HAP-1 (cell line): ENCODE results near the gene B3GALT6.

Experiments used
- DNase-seq, 2 experiments: peaks; one replicate each; pipeline ENCODE4 v3.0.0-alpha.2; 2016 to 2020; ENCODE audit warnings: low spot score in 2 of 2
- H3K27me3 ChIP-seq: fragments of 250-450 bp; sonication (Bioruptor Pico); 2 replicates; pipeline ENCODE4 v1.5.1; 2020; ENCODE audit warnings: low read depth, mild to moderate bottlenecking, moderate library complexity
- H3K36me3 ChIP-seq: fragments of 250-450 bp; sonication (Bioruptor Pico); replicated peaks from 2 replicates; pipeline ENCODE4 v1.5.1; 2020; ENCODE audit warnings: mild to moderate bottlenecking
- H3K4me1 ChIP-seq: fragments of 250-450 bp; sonication (Bioruptor Pico); 2 replicates; pipeline ENCODE4 v1.5.1; 2020; ENCODE audit warnings: mild to moderate bottlenecking
- H3K4me3 ChIP-seq: fragments of 250-450 bp; sonication (Bioruptor Pico); 2 replicates; pipeline ENCODE4 v1.5.1; 2020; ENCODE audit warnings: mild to moderate bottlenecking, moderate library complexity
- H3K9me3 ChIP-seq: fragments of 250-450 bp; sonication (Bioruptor Pico); 2 replicates; pipeline ENCODE4 v1.5.1; 2020; ENCODE audit warnings: mild to moderate bottlenecking, moderate library complexity
- in situ Hi-C: fragments of 300-500 bp; cut with MboI; formaldehyde crosslinking; loops from 3 replicates; pipeline ENCODE4 v1.14.3; 2020; ENCODE audit warnings: low sequenced_read_pairs, inconsistent platforms, mixed read lengths

Gene B3GALT6

GRCh38 chr1:1236945-1237873, 5.2 kb downstream of the B3GALT6 start:
- Histone ChIP-seq H3K9me3 (no peaks in the 10 kb centered on the region), H3K36me3 (no peaks in the 10 kb centered on the region; the same call in 1 of the 2 replicates), H3K27me3 (no peaks in the 10 kb centered on the region), H3K4me3 (no peak overlapping the region), H3K4me1 (peaks cover 3% of the 10 kb centered on the region; the same call in 1 of the 2 replicates)
- DNase-seq, result no peak
- in situ Hi-C loops, result no loop called here

GRCh38 chr1:1237874-1238701, 6.1 kb downstream of the B3GALT6 start:
- in situ Hi-C loops, result no loop called here
- no peaks in the 10 kb centered on the region for H3K4me1 ChIP-seq

GRCh38 chr1:1238702-1239178, 6.7 kb downstream of the B3GALT6 start:
- in situ Hi-C loops, result no loop called here
- Histone ChIP-seq H3K36me3 (no peaks in the 10 kb centered on the region; the same call in 1 of the 2 replicates), H3K4me1 (no peaks in the 10 kb centered on the region), H3K9me3 (no peaks in the 10 kb centered on the region), H3K27me3 (no peaks in the 10 kb centered on the region), H3K4me3 (no peak overlapping the region)
- DNase-seq, result no peak

More at GRCh38 chr1:1237874-1238701, 6.1 kb downstream of the B3GALT6 start:
- H3K36me3 ChIP-seq, result no peaks in the 10 kb centered on the region; the same call in 1 of the 2 replicates
- H3K27me3 ChIP-seq, result no peaks in the 10 kb centered on the region
- no peak overlapping the region for H3K4me3 ChIP-seq
- no peaks in the 10 kb centered on the region for H3K9me3 ChIP-seq
- DNase-seq, result no peak

GRCh38 chr1:1239227-1239613, 7.2 kb downstream of the B3GALT6 start:
- Histone ChIP-seq H3K4me1 (no peaks in the 10 kb centered on the region), H3K27me3 (no peaks in the 10 kb centered on the region), H3K36me3 (no peaks in the 10 kb centered on the region; the same call in 1 of the 2 replicates), H3K9me3 (no peaks in the 10 kb centered on the region), H3K4me3 (no peak overlapping the region)
- no peak for DNase-seq
- in situ Hi-C loops, result no loop called here

GRCh38 chr1:1239614-1240347, 7.7 kb downstream of the B3GALT6 start:
- no peak for DNase-seq
- Histone ChIP-seq H3K4me1 (no peaks in the 10 kb centered on the region), H3K27me3 (no peaks in the 10 kb centered on the region), H3K36me3 (no peaks in the 10 kb centered on the region), H3K4me3 (no peak overlapping the region), H3K9me3 (no peaks in the 10 kb centered on the region)
- in situ Hi-C loops, result loop anchor here (10.0 kb wide), 1 partner anchor 65 kb away; the partner anchor contains the start of genes ACAP3 and PUSL1

- H3K36me3 ChIP-seq, result no peaks in the 10 kb centered on the region
- H3K9me3 ChIP-seq, result no peaks in the 10 kb centered on the region
- H3K27me3 ChIP-seq, result no peaks in the 10 kb centered on the region
- no peaks in the 10 kb centered on the region for H3K4me1 ChIP-seq
- no peak overlapping the region for H3K4me3 ChIP-seq
- no peak for DNase-seq
- in situ Hi-C loops, result loop anchor here (10.0 kb wide), 1 partner anchor 64 kb away; the partner anchor contains the start of genes ACAP3 and PUSL1
These were observed 8.3 kb downstream of the B3GALT6 start for GRCh38 chr1:1240348-1240732.

- Histone ChIP-seq H3K4me1 (no peaks in the 10 kb centered on the region), H3K9me3 (no peaks in the 10 kb centered on the region), H3K27me3 (no peaks in the 10 kb centered on the region), H3K36me3 (no peaks in the 10 kb centered on the region), H3K4me3 (no peak overlapping the region)
- in situ Hi-C loops, result loop anchor here (10.0 kb wide), 1 partner anchor 64 kb away; the partner anchor contains the start of genes ACAP3 and PUSL1
- DNase-seq, result no peak
These were observed 9.0 kb downstream of the B3GALT6 start for GRCh38 chr1:1240822-1241587.

GRCh38 chr1:1241588-1242219, 9.7 kb downstream of the B3GALT6 start:
- no peak for DNase-seq
- no peaks in the 10 kb centered on the region for H3K4me1 ChIP-seq
- no peaks in the 10 kb centered on the region for H3K9me3 ChIP-seq
- in situ Hi-C loops, result loop anchor here (10.0 kb wide), 1 partner anchor 63 kb away; the partner anchor contains the start of genes ACAP3 and PUSL1
- no peak overlapping the region for H3K4me3 ChIP-seq
- no peaks in the 10 kb centered on the region for H3K36me3 ChIP-seq
- no peaks in the 10 kb centered on the region for H3K27me3 ChIP-seq

GRCh38 chr1:1242461-1243265, 10.6 kb downstream of the B3GALT6 start:
- in situ Hi-C loops, result loop anchor here (10.0 kb wide), 1 partner anchor 62 kb away; the partner anchor contains the start of genes ACAP3 and PUSL1
- Histone ChIP-seq H3K4me1 (no peaks in the 10 kb centered on the region), H3K4me3 (no peak overlapping the region), H3K27me3 (no peaks in the 10 kb centered on the region), H3K36me3 (no peaks in the 10 kb centered on the region), H3K9me3 (no peaks in the 10 kb centered on the region)
- no peak for DNase-seq

GRCh38 chr1:1243266-1243660, 11.2 kb downstream of the B3GALT6 start:
- in situ Hi-C loops, result loop anchor here (10.0 kb wide), 1 partner anchor 62 kb away; the partner anchor contains the start of genes ACAP3 and PUSL1
- DNase-seq, result no peak
- Histone ChIP-seq H3K27me3 (no peaks in the 10 kb centered on the region), H3K9me3 (no peaks in the 10 kb centered on the region), H3K36me3 (no peaks in the 10 kb centered on the region), H3K4me1 (no peaks in the 10 kb centered on the region), H3K4me3 (no peak overlapping the region)

GRCh38 chr1:1243807-1244191, 11.8 kb downstream of the B3GALT6 start:
- Histone ChIP-seq H3K4me1 (no peaks in the 10 kb centered on the region), H3K27me3 (no peaks in the 10 kb centered on the region), H3K36me3 (no peaks in the 10 kb centered on the region), H3K4me3 (no peak overlapping the region), H3K9me3 (no peaks in the 10 kb centered on the region)
- in situ Hi-C loops, result loop anchor here (10.0 kb wide), 1 partner anchor 61 kb away; the partner anchor contains the start of genes ACAP3 and PUSL1
- no peak for DNase-seq
